ENCODE results near the gene CARD8.
"Not testable (repeated sequence)": the region's sequence is repeated elsewhere in the genome, so short reads cannot be mapped to it uniquely, and the experiment has no call there.

Gene CARD8

GRCh38 chr19:48260359-48260714, 4.6 kb upstream of the CARD8 start:
- not testable (repeated sequence) for DNase-seq

- not testable (repeated sequence) for DNase-seq
Observed at GRCh38 chr19:48258992-48259391, 3.3 kb upstream of the CARD8 start.

GRCh38 chr19:48258350-48258749, 2.6 kb upstream of the CARD8 start:
- DNase-seq, result no peak

GRCh38 chr19:48254529-48254970, 1.2 kb downstream of the CARD8 start:
- no peak for DNase-seq

- DNase-seq, result no peak
Observed at GRCh38 chr19:48253999-48254398, 1.7 kb downstream of the CARD8 start.

GRCh38 chr19:48252609-48253008, 3.1 kb downstream of the CARD8 start:
- DNase-seq, result no peak

GRCh38 chr19:48250290-48251025, 5.3 kb downstream of the CARD8 start:
- DNase-seq, result no peak

- peak; percentile 68 for DNase-seq
Observed at GRCh38 chr19:48249502-48250014, 6.2 kb downstream of the CARD8 start.

- no peak for DNase-seq
Observed at GRCh38 chr19:48248081-48248833, 7.5 kb downstream of the CARD8 start.

- DNase-seq, result no peak
Observed at GRCh38 chr19:48247212-48247611, 8.5 kb downstream of the CARD8 start.

GRCh38 chr19:48246101-48246500, 9.6 kb downstream of the CARD8 start:
- DNase-seq, result no peak

- no peak for DNase-seq
Observed at GRCh38 chr19:48244281-48244680, 11.4 kb downstream of the CARD8 start.

GRCh38 chr19:48241771-48242170, 13.9 kb downstream of the CARD8 start:
- not testable (repeated sequence) for DNase-seq

GRCh38 chr19:48239582-48240141, 16.1 kb downstream of the CARD8 start:
- DNase-seq, result no peak

- no peak for DNase-seq
Observed at GRCh38 chr19:48239120-48239519, 16.6 kb downstream of the CARD8 start.

GRCh38 chr19:48237057-48237456, 18.7 kb downstream of the CARD8 start:
- no peak for DNase-seq

GRCh38 chr19:48230555-48231129, 25.1 kb downstream of the CARD8 start:
- DNase-seq, result no peak

- no peak for DNase-seq
Observed at GRCh38 chr19:48221628-48222027, 34.1 kb downstream of the CARD8 start.

- DNase-seq, result not testable (repeated sequence)
Observed at GRCh38 chr19:48220784-48221183, 34.9 kb downstream of the CARD8 start.

- DNase-seq, result no peak
Observed at GRCh38 chr19:48218997-48219396, 36.7 kb downstream of the CARD8 start.

- DNase-seq, result no peak
Observed at GRCh38 chr19:48216933-48217332, 38.8 kb downstream of the CARD8 start.

- no peak for DNase-seq
Observed at GRCh38 chr19:48213959-48214358, 41.8 kb downstream of the CARD8 start.

- no peak for DNase-seq
Observed at GRCh38 chr19:48210005-48210404, 45.7 kb downstream of the CARD8 start.

Measured in activated CD4-positive, CD25-positive, alpha-beta regulatory T cell treated with anti-CD3 and anti-CD28 coated beads, Interleukin-2, amount 50 U/mL, for 72 hours (primary cell).